NCI-H2107 (cell line): ENCODE results near the gene ATRN.

Experiments
- DNase-seq: peaks from one replicate; lab custom pipeline; 2025; lab: John Stamatoyannopoulos, UW

ATRN gene

GRCh38 chr20:3674995-3675900 is 204.4 kb downstream of the ATRN start:
- DNase-seq = no peak

DNA sequence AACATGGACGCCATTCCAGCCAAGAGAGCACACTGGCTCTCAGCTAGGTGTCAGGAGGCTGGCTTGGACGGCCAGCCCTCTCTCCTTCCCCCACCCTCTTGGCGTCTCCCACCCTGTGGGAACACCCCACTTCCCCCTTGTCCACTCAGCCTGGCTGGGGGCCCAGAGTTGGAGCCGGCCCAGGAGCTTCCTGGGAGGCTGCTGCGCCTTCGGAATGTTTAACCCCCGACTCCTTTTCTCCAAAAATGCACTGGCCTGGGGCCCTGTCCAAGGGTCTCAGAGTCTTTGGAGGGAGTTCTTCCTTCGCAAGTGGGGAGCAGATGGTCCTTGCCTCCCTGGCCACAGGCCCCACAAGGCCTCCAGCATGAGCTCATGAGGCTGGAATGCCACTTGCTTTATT is 206.9 kb downstream of the ATRN start:
- DNase-seq = no peak

DNA sequence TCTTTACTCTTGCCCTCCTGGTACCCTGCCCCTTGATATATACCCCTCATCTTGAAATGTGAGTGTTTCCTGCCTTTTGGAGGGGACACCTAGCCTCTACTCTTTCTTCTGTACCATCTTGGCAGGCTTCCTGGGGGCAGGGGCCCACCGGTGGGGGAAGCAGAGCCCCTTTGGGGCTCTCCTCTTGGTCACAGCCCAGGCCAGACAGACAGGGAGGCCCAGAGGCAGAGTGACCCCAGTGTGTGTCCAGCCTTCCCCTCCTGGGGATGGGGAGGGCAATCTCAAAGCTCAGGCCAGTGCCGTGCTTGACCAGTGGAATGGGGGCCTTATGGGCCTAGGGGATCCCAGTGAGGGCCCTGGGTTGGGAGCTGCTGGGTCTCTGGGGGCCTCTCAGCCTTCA is 207.4 kb downstream of the ATRN start:
- no peak for DNase-seq

DNA sequence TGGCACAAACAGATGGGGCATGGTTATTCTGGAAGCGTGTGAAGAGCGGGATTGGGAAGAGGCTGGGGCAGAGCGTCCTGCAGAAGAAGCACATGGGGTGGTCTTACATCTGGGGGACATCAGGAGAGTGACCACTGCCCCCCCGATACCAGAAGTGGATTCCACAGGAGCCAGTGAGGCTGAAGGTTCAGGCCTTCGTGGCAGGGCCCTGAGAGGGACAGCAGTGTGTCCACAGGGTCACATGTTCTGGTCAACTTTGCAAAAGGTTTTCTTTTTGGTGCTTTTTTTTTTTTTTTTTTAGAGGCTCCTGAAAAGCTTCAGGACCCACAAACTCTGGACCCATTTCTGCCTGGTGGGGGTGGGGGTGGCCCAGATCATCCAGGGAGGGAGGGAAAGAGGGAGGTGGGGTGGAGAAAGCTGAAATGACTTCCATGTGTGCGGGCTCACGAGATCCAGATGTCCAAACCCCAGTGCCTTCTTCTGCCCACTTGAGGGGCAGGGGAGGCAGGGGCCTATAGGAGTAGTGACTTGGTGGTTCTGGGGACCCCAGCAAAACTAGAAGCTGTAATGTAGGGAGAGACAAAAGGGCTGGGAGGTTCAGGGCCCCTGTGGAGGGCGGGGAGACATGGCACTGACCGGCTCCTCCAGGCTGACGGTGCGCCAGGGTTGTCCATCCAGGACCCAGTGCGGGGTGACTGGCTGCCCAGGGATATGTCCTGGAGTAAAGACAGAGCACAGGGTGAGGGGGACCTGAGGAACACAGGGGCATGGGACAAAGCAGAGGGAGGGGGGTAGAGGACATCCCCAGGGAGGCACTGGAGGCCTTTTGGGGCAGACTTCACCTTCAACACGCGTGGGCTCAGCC is 208.3 kb downstream of the ATRN start:
- DNase-seq = no peak

GRCh38 chr20:3679749-3680700 is 209.2 kb downstream of the ATRN start:
- DNase-seq = no peak

DNA sequence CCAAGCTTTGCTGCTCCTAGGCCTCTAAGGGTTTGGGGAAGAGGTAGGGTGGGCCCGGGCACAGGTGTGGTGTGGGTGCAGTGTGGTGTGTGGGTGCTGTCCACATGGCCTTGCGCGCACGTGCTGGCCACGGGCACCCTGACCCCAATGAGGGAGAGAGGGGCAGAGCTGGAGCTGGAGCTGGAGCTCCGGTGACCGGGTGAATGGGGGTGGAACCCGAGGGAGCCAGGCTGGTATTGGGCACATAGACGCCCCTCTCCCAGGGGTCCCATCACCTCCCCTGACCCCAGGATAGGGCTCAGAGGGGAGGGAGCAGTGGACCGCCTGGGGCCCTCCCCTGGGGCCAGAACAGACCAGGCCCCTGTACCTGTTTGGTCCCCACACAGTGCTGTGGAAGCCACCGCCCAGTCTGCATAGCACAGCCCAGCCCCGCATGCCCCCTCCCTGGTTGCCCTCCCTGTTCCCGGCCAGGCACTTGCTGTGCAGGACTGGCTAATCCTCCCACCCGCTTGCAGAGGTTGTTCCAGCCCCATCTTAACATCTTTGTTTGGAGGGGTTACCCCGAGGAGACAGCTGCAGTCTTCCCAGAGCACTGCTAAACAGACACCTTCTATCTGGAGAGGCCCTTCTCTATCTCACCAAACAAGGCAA is 210.0 kb downstream of the ATRN start:
- no peak for DNase-seq

GRCh38 chr20:3681352-3681930 is 210.6 kb downstream of the ATRN start:
- no peak for DNase-seq

GRCh38 chr20:3681931-3682781 is 211.3 kb downstream of the ATRN start, which contains the start of gene ADAM33:
TSS of gene ADAM33 (minus strand) at chr20:3682010. CDS start at chr20:3682004, 6 bp downstream.
- no peak for DNase-seq

GRCh38 chr20:3685341-3685740 is 214.5 kb downstream of the ATRN start:
- DNase-seq = no peak

DNA sequence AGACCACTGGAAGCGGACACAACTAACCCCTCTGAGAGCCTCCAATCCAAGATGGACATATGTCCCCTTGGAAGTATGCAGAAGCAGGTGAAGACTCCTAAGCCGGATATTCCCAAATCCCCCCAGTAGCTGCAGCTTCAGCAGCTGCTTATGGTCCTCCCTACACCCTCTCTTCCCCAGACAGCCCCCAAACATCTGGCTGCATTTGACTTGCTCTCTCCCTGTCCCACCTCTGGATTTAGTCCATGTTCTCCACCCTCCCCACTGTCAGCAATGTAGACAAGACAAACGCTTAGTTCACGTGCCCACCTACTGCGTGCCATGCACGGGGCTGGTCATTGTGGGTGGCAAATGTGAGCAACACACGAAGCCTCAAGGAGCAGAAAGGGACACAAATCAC is 215.6 kb downstream of the ATRN start:
- no peak for DNase-seq

GRCh38 chr20:3686867-3687321 is 216.1 kb downstream of the ATRN start:
- DNase-seq = no peak

DNA sequence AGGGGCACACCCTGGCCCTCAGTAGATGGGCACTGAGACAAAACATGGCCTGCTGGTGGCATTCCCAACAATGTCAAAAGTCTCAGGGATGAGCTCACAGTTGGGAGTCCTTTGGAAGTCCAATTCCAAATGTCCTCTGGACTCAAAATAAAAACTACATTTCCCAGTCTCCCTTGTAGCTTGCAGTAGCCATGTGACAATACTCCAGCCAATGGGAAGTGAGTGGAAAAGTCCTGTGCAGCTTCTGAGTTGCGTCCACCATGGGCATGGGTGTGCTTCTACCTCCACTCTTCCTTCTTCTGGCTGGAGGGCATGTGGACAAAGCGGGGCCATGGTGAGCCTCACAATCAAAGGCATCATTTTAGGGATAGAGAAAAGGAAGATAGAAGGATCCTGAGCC is 216.8 kb downstream of the ATRN start:
- DNase-seq = no peak

- no peak for DNase-seq
Measured at GRCh38 chr20:3689978-3690377, 219.2 kb downstream of the ATRN start.

DNA sequence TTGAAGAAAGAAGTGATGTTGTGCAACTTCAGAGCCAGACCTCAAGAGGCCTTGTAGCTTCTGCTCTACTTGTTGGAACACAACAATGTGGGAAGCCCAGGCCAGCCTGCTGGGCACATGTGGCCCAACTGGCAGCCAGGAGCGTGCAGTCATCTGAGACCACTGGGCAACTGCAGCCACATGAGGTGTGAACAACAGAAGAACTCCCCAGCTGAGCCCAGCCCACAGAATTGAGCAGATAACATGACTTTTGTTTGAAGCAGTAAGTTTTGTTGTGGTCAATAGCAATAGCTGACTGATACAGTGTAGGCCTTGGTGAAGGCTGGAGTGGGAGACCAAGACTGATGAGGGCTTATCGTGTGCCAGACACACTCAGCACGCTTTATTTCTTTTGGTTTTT is 219.6 kb downstream of the ATRN start:
- DNase-seq = no peak

- DNase-seq = no peak
Measured at GRCh38 chr20:3691306-3691705, 220.5 kb downstream of the ATRN start.

GRCh38 chr20:3691897-3692296 is 221.1 kb downstream of the ATRN start:
- DNase-seq = no peak

DNA sequence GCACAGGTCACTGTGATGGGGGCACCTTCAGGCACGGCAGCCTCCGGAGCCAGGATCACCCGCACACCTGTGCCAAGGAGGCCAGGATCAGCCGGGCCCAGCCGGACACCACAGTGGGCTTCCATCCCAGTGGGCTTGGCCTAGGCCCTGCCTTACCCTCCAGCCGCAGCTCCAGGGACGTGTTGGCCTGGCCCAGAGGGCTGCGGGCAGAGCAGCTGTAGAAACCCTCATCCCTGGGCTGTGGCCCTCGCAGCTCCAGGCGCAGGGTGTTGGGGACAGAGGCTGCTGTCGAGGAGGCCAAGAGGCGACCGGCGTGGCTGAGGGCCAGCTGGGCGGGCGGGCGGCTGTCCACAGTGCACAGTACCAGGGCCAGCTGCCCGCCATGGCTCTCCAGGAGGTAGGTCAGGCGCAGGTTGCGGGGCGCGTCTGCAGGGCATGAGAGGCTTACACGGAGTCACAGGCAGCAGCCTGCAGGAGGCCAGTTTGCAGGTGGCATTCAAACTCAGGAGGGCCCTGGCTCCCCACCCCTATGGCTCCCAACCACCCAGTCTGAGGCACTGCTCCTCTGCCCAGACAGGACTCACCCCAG is 222.0 kb downstream of the ATRN start:
- no peak for DNase-seq

- DNase-seq = no peak
Measured at GRCh38 chr20:3693376-3693775, 222.6 kb downstream of the ATRN start.

- no peak for DNase-seq
Measured at GRCh38 chr20:3694864-3695263, 224.0 kb downstream of the ATRN start.
